Measurements from ENCODE around the gene ZMPSTE24. TPM values are rescaled to one million over a fixed set of nuclear protein-coding genes. Genes with fewer than 3 reads are reported as not detected.

The ZMPSTE24 gene
- total and polyA plus RNA-seq, 2 donors (not counting 1 experiment from before 2014, with no cell fraction given), result 60.9 to 67.6 TPM

- Histone ChIP-seq H3K9ac (ENCODE audit: insufficient read depth, low read length) (no peak overlapping the region), H3K27ac (ENCODE audit: insufficient read depth, low read length) (no peak overlapping the region), H3K4me3 (replicated peaks in 1 of 4; ENCODE audit: control extremely low read depth in 1 of 4, insufficient read depth in 1 of 4, low read depth in 3 of 4, low read length in 4 of 4) (no peak overlapping the region), H3K9me3 (ENCODE audit: control insufficient read depth, insufficient read depth, low read depth, low read length) (no peaks in the 10 kb centered on the region), H3K36me3 (ENCODE audit: control insufficient read depth, insufficient read depth, low read length) (peaks cover 9% of the 10 kb centered on the region), H3K27me3 (ENCODE audit: control insufficient read depth, insufficient read depth, low read length) (no peaks in the 10 kb centered on the region), H4K20me1 (ENCODE audit: control insufficient read depth, extremely low read depth, insufficient read depth, low read length) (no peaks in the 10 kb centered on the region), H2AFZ (ENCODE audit: low read length) (no peak overlapping the region), H3K4me2 (ENCODE audit: extremely low read depth, insufficient read depth, low read length) (no peak overlapping the region), H3K79me2 (ENCODE audit: control insufficient read depth, insufficient read depth, low read length) (no peaks in the 10 kb centered on the region), H3K4me1 (ENCODE audit: control insufficient read depth, extremely low read depth, insufficient read depth, low read length) (peaks cover 5% of the 10 kb centered on the region)
- TF ChIP-seq EZH2 (IDR thresholded peaks at IDR 0.05; ENCODE audit: low read length, missing control alignments) (no peak), CTCF (conservative IDR thresholded peaks at IDR 0.05 in 1 of 2, IDR thresholded peaks at IDR 0.05 in 1 of 2; ENCODE audit: low read depth in 1 of 2, low read length in 2 of 2) (no peak)
- no peak for DNase-seq (ENCODE audit: low read depth in 2 of 2)
These were observed 16.3 kb downstream of the ZMPSTE24 start for GRCh38 chr1:40274331-40274730.

- DNase-seq (ENCODE audit: low read depth in 2 of 2), result no peak
- Histone ChIP-seq H3K27me3 (ENCODE audit: control insufficient read depth, insufficient read depth, low read length) (no peaks in the 10 kb centered on the region), H3K27ac (ENCODE audit: insufficient read depth, low read length) (no peak overlapping the region), H3K4me3 (replicated peaks in 1 of 4; ENCODE audit: control extremely low read depth in 1 of 4, insufficient read depth in 1 of 4, low read depth in 3 of 4, low read length in 4 of 4) (no peak overlapping the region), H3K36me3 (ENCODE audit: control insufficient read depth, insufficient read depth, low read length) (peaks cover 8% of the 10 kb centered on the region), H4K20me1 (ENCODE audit: control insufficient read depth, extremely low read depth, insufficient read depth, low read length) (no peaks in the 10 kb centered on the region), H3K9me3 (ENCODE audit: control insufficient read depth, insufficient read depth, low read depth, low read length) (no peaks in the 10 kb centered on the region), H3K9ac (ENCODE audit: insufficient read depth, low read length) (no peak overlapping the region), H3K4me2 (ENCODE audit: extremely low read depth, insufficient read depth, low read length) (no peak overlapping the region), H3K79me2 (ENCODE audit: control insufficient read depth, insufficient read depth, low read length) (no peaks in the 10 kb centered on the region), H3K4me1 (ENCODE audit: control insufficient read depth, extremely low read depth, insufficient read depth, low read length) (no peaks in the 10 kb centered on the region), H2AFZ (ENCODE audit: low read length) (no peak overlapping the region)
- no peak for TF ChIP-seq EZH2 (IDR thresholded peaks at IDR 0.05; ENCODE audit: low read length, missing control alignments)
- no peak for TF ChIP-seq CTCF (conservative IDR thresholded peaks at IDR 0.05 in 1 of 2, IDR thresholded peaks at IDR 0.05 in 1 of 2; ENCODE audit: low read depth in 1 of 2, low read length in 2 of 2)
These were observed 18.1 kb downstream of the ZMPSTE24 start for GRCh38 chr1:40276122-40276521.

- no peaks in the 10 kb centered on the region for H3K9me3 ChIP-seq (ENCODE audit: control insufficient read depth, insufficient read depth, low read depth, low read length)
- H3K4me3 ChIP-seq (replicated peaks in 1 of 4; ENCODE audit: control extremely low read depth in 1 of 4, insufficient read depth in 1 of 4, low read depth in 3 of 4, low read length in 4 of 4), result no peak overlapping the region
- peaks cover 6% of the 10 kb centered on the region for H3K36me3 ChIP-seq (ENCODE audit: control insufficient read depth, insufficient read depth, low read length)
- H3K27ac ChIP-seq (ENCODE audit: insufficient read depth, low read length), result no peak overlapping the region
- no peaks in the 10 kb centered on the region for H3K79me2 ChIP-seq (ENCODE audit: control insufficient read depth, insufficient read depth, low read length)
- H3K27me3 ChIP-seq (ENCODE audit: control insufficient read depth, insufficient read depth, low read length), result no peaks in the 10 kb centered on the region
- DNase-seq (ENCODE audit: low read depth in 2 of 2), result no peak
- TF ChIP-seq CTCF (conservative IDR thresholded peaks at IDR 0.05 in 1 of 2, IDR thresholded peaks at IDR 0.05 in 1 of 2; ENCODE audit: low read depth in 1 of 2, low read length in 2 of 2), result no peak
- no peak for TF ChIP-seq EZH2 (IDR thresholded peaks at IDR 0.05; ENCODE audit: low read length, missing control alignments)
- no peaks in the 10 kb centered on the region for H3K4me1 ChIP-seq (ENCODE audit: control insufficient read depth, extremely low read depth, insufficient read depth, low read length)
- H2AFZ ChIP-seq (ENCODE audit: low read length), result no peak overlapping the region
- no peak overlapping the region for H3K4me2 ChIP-seq (ENCODE audit: extremely low read depth, insufficient read depth, low read length)
- no peak overlapping the region for H3K9ac ChIP-seq (ENCODE audit: insufficient read depth, low read length)
- no peaks in the 10 kb centered on the region for H4K20me1 ChIP-seq (ENCODE audit: control insufficient read depth, extremely low read depth, insufficient read depth, low read length)
These were observed 23.8 kb downstream of the ZMPSTE24 start for GRCh38 chr1:40281853-40282252.
